ENCODE results near the gene TNNI3.
"Not testable (repeated sequence)": the region's sequence is repeated elsewhere in the genome, so short reads cannot be mapped to it uniquely, and the experiment has no call there.

The TNNI3 gene

GRCh38 chr19:55117663-55118391 is 39.7 kb downstream of the TNNI3 start:
- Histone ChIP-seq H3K4me1 (peaks cover 6% of the 10 kb centered on the region), H3K27me3 (ENCODE audit: low read depth) (no peaks in the 10 kb centered on the region)
- in situ Hi-C loops (cut with MboI; ENCODE audit: low sequenced_read_pairs): no loop called here

GRCh38 chr19:55116859-55117662 is 40.5 kb downstream of the TNNI3 start, which contains the start of gene PPP1R12C:
PPP1R12C (minus strand) TSS chr19:55117637; CDS start chr19:55117543, 94 bp downstream.
- DNase-seq (ENCODE audit: low spot score in 2 of 2): peak in 1 of 2 experiments; percentile 29
- H3K36me3 ChIP-seq (replicated peaks): no peaks in the 10 kb centered on the region
- in situ Hi-C loops (cut with MboI; ENCODE audit: low sequenced_read_pairs): no loop called here
- H3K9me3 ChIP-seq: no peaks in the 10 kb centered on the region
- peak within 1 kb of the TSS; percentile 69 for H3K4me3 ChIP-seq
- H3K4me1 ChIP-seq: peaks cover 6% of the 10 kb centered on the region
- H3K27me3 ChIP-seq (ENCODE audit: low read depth): no peaks in the 10 kb centered on the region

More at GRCh38 chr19:55117663-55118391, 39.7 kb downstream of the TNNI3 start:
- no peaks in the 10 kb centered on the region for H3K9me3 ChIP-seq
- H3K4me3 ChIP-seq: peak overlapping the region; percentile 43
- peak; percentile 95 to 98 for DNase-seq (ENCODE audit: low spot score in 2 of 2)
- no peaks in the 10 kb centered on the region for H3K36me3 ChIP-seq (replicated peaks)

- Histone ChIP-seq H3K36me3 (replicated peaks) (no peaks in the 10 kb centered on the region), H3K27me3 (ENCODE audit: low read depth) (no peaks in the 10 kb centered on the region), H3K9me3 (no peaks in the 10 kb centered on the region), H3K4me3 (peak overlapping the region; percentile 69), H3K4me1 (peaks cover 6% of the 10 kb centered on the region)
- DNase-seq (ENCODE audit: low spot score in 2 of 2): peak; percentile 48 to 69
- in situ Hi-C loops (cut with MboI; ENCODE audit: low sequenced_read_pairs): no loop called here
These were observed 41.2 kb downstream of the TNNI3 start for GRCh38 chr19:55116232-55116858.

DNA sequence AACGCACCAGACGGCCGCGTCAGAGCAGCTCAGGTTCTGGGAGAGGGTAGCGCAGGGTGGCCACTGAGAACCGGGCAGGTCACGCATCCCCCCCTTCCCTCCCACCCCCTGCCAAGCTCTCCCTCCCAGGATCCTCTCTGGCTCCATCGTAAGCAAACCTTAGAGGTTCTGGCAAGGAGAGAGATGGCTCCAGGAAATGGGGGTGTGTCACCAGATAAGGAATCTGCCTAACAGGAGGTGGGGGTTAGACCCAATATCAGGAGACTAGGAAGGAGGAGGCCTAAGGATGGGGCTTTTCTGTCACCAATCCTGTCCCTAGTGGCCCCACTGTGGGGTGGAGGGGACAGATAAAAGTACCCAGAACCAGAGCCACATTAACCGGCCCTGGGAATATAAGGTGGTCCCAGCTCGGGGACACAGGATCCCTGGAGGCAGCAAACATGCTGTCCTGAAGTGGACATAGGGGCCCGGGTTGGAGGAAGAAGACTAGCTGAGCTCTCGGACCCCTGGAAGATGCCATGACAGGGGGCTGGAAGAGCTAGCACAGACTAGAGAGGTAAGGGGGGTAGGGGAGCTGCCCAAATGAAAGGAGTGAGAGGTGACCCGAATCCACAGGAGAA is 42.0 kb downstream of the TNNI3 start:
- in situ Hi-C loops (cut with MboI; ENCODE audit: low sequenced_read_pairs): no loop called here

DNA sequence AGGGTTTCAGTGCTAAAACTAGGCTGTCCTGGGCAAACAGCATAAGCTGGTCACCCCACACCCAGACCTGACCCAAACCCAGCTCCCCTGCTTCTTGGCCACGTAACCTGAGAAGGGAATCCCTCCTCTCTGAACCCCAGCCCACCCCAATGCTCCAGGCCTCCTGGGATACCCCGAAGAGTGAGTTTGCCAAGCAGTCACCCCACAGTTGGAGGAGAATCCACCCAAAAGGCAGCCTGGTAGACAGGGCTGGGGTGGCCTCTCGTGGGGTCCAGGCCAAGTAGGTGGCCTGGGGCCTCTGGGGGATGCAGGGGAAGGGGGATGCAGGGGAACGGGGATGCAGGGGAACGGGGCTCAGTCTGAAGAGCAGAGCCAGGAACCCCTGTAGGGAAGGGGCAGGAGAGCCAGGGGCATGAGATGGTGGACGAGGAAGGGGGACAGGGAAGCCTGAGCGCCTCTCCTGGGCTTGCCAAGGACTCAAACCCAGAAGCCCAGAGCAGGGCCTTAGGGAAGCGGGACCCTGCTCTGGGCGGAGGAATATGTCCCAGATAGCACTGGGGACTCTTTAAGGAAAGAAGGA is 42.9 kb downstream of the TNNI3 start:
- Histone ChIP-seq H3K4me1 (peaks cover 6% of the 10 kb centered on the region), H3K4me3 (no peak overlapping the region), H3K27me3 (ENCODE audit: low read depth) (no peaks in the 10 kb centered on the region), H3K9me3 (no peaks in the 10 kb centered on the region), H3K36me3 (replicated peaks) (no peaks in the 10 kb centered on the region)
- DNase-seq (ENCODE audit: low spot score in 2 of 2): no peak
- in situ Hi-C loops (cut with MboI; ENCODE audit: low sequenced_read_pairs): no loop called here

More for the DNA sequence above, 42.0 kb downstream of the TNNI3 start:
- DNase-seq (ENCODE audit: low spot score in 2 of 2): no peak
- H3K4me3 ChIP-seq: peak overlapping the region; percentile 69
- H3K9me3 ChIP-seq: no peaks in the 10 kb centered on the region
- no peaks in the 10 kb centered on the region for H3K36me3 ChIP-seq (replicated peaks)
- no peaks in the 10 kb centered on the region for H3K27me3 ChIP-seq (ENCODE audit: low read depth)
- H3K4me1 ChIP-seq: peaks cover 6% of the 10 kb centered on the region

GRCh38 chr19:55113570-55114039 is 43.9 kb downstream of the TNNI3 start:
- no peaks in the 10 kb centered on the region for H3K36me3 ChIP-seq (replicated peaks)
- H3K9me3 ChIP-seq: no peaks in the 10 kb centered on the region
- DNase-seq (ENCODE audit: low spot score in 2 of 2): peak in 1 of 2 experiments; percentile 62
- in situ Hi-C loops (cut with MboI; ENCODE audit: low sequenced_read_pairs): no loop called here
- no peak overlapping the region for H3K4me3 ChIP-seq
- H3K27me3 ChIP-seq (ENCODE audit: low read depth): no peaks in the 10 kb centered on the region
- peaks cover 6% of the 10 kb centered on the region for H3K4me1 ChIP-seq

DNA sequence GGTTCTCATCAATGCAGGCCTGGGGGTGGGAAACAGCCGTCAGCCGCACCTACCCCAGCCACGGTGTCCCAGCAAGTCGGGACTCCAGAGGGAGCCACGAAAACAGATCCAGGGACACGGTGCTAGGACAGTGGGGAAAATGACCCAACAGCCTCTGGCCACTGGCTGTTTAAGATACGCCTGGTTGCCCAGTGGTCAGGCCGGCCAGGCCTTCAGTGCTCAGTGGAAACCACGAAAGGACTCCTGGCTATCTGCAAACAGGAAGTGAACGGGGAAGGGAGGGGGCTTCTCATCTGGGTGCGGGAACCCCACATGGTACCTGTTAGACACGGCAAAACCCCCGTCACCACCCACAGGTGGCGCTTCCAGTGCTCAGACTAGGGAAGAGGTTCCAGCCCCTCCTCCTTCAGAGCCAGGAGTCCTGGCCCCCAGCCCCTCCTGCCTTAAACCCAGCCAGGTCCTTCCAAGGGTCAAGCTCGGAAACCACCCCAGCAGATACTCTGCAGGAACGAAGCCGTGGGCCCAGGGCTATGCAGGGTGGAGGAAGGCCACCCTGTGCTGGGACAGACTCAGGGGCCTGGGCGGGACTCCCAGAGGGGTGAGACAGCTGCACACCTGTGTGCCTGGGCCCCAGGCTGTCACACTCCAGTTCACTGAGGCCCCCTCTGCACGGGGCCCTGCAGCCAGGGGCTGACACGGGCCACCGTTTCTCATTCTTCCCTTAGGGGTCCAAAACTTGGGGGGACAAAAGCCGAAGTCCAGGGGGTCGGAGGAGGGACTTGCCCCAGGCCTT is 44.6 kb downstream of the TNNI3 start:
- Histone ChIP-seq H3K36me3 (replicated peaks) (no peaks in the 10 kb centered on the region), H3K27me3 (ENCODE audit: low read depth) (no peaks in the 10 kb centered on the region), H3K4me3 (no peak overlapping the region), H3K9me3 (no peaks in the 10 kb centered on the region), H3K4me1 (peaks cover 6% of the 10 kb centered on the region)
- in situ Hi-C loops (cut with MboI; ENCODE audit: low sequenced_read_pairs): no loop called here
- DNase-seq (ENCODE audit: low spot score in 2 of 2): no peak

GRCh38 chr19:55112246-55112776 is 45.2 kb downstream of the TNNI3 start:
- in situ Hi-C loops (cut with MboI; ENCODE audit: low sequenced_read_pairs): no loop called here
- H3K36me3 ChIP-seq (replicated peaks): no peaks in the 10 kb centered on the region

GRCh38 chr19:55111238-55111831 is 46.2 kb downstream of the TNNI3 start:
- no peaks in the 10 kb centered on the region for H3K9me3 ChIP-seq
- in situ Hi-C loops (cut with MboI; ENCODE audit: low sequenced_read_pairs): no loop called here
- no peaks in the 10 kb centered on the region for H3K36me3 ChIP-seq (replicated peaks)
- DNase-seq (ENCODE audit: low spot score in 2 of 2): no peak
- H3K27me3 ChIP-seq (ENCODE audit: low read depth): no peaks in the 10 kb centered on the region
- no peak overlapping the region for H3K4me3 ChIP-seq
- peaks cover 6% of the 10 kb centered on the region for H3K4me1 ChIP-seq

More at GRCh38 chr19:55112246-55112776, 45.2 kb downstream of the TNNI3 start:
- H3K4me1 ChIP-seq: peaks cover 6% of the 10 kb centered on the region
- no peaks in the 10 kb centered on the region for H3K9me3 ChIP-seq
- H3K4me3 ChIP-seq: no peak overlapping the region
- no peak for DNase-seq (ENCODE audit: low spot score in 2 of 2)
- H3K27me3 ChIP-seq (ENCODE audit: low read depth): no peaks in the 10 kb centered on the region

DNA sequence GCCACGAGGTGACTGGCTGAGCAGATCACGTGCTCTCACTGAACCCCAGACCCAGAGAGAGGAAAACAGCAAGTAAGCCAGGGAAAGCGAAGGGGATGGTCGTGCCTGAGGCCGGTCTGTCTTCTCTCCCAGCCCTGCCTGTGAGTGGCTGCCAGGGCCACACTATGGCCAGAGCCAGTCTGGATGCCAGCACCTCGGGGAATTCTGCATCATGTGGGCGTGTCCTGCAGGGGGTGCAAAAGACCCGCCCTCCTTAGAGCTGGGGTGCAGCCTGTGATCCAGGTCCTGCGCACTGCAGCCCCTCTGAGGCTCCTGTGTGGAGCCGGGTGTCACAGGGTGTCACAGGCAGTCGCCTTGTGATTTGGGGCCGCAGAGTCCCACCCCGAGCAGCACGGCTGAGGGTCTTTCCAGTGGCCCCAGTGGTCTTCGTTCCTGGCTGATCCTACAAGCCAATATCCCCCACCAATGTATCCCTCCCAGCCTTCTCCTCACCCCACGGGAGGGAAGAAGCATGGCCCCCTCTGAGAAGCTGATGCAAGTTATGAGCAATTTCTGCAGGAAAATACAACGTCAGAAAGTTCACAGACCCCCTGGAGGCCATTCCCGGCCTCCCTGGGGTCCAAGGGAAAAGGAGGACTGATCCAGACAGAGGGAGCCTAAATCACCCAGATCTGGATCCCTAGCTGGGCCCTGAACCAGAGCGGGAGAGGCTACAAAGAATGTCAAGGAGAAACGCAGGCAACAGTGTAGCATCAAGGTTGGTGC is 47.8 kb downstream of the TNNI3 start:
- no peaks in the 10 kb centered on the region for H3K4me1 ChIP-seq
- H3K9me3 ChIP-seq: no peaks in the 10 kb centered on the region
- H3K4me3 ChIP-seq: no peak overlapping the region
- no peak for DNase-seq (ENCODE audit: low spot score in 2 of 2)
- no peaks in the 10 kb centered on the region for H3K27me3 ChIP-seq (ENCODE audit: low read depth)
- in situ Hi-C loops (cut with MboI; ENCODE audit: low sequenced_read_pairs): no loop called here
- H3K36me3 ChIP-seq (replicated peaks): no peaks in the 10 kb centered on the region

GRCh38 chr19:55107252-55107651 is 50.3 kb downstream of the TNNI3 start:
- DNase-seq (ENCODE audit: low spot score in 2 of 2); H3K36me3 ChIP-seq (replicated peaks); in situ Hi-C loops (cut with MboI; ENCODE audit: low sequenced_read_pairs); H3K4me3 ChIP-seq; H3K27me3 ChIP-seq (ENCODE audit: low read depth); H3K9me3 ChIP-seq; H3K4me1 ChIP-seq: not testable (repeated sequence)

Measured in HAP-1 (cell line).